IPS-18c (cell line): ENCODE data around the gene ROBO1.

ENCODE experiments used
- H3K4me3 ChIP-seq: 2 replicates; pipeline ENCODE4 v1.7.0; 2013; ENCODE audit warnings: low read depth, mild to moderate bottlenecking, low read length, moderate library complexity; ENCODE audit not compliant: insufficient read depth
- H3K9me3 ChIP-seq: one replicate; pipeline ENCODE4 v1.6.1; 2013; ENCODE audit warnings: mild to moderate bottlenecking, low read length, moderate library complexity; ENCODE audit not compliant: control insufficient read depth, insufficient read depth

The ROBO1 gene

DNA sequence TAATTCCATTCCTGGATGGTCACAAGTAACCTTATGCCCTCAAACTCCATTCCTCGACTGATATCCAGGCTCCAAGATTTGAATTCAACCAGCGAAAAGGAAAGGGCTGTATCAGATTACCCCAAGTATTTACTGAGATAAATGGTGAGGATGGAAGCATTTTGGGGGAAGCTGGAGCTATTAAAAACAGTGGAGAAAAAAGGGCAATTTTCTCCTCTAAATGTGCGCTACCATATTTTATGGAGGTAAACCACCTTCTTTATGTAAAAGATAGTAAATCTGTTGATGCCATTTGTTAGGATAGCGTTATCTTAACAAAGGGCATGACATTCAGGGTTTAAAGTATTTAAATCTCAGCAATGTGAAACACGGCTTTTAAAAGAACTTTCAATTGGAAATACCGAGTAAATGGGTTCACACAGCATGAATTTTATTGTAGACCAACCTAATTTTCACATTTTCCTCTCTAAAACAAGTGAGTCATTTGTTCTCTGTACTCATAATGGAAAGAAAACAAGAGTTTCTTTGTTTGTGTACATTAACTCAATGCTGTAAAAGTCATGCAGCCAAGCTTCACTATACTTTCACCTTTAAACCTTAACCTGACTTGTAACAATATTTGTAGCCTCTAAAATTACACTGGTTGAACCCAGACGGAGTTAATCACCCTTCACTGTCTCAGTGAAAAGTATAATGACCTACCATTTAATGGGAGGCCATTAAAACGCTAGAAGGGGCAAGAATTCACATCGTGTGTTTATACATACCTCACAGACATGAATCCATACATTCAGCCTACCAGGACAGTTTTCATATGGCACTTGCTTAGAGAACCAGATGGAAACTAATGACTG lies 773.4 kb downstream of the ROBO1 start:
- H3K9me3 ChIP-seq, result no peaks in the 10 kb centered on the region

DNA sequence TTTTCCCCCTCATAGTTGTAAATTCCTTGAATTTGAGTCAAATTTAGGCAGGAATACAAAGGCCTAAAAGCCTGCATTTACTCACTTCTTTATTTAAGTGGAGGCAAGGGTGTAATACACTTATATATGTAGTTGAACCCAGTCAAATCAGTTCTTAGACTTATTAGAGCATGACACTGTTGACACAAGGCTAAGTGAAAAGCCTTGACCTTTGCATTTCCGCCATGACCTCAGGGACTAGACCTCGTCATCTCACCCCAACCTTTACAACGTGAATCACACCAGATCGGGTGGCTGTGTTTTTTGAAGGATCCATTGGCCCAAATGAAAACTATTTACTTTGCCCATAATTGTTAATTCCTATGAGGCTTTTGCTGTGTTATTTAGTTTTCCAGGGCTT lies 774.4 kb downstream of the ROBO1 start:
- H3K4me3 ChIP-seq, result no peak overlapping the region

More for the DNA sequence above, 773.4 kb downstream of the ROBO1 start:
- H3K4me3 ChIP-seq, result no peak overlapping the region

DNA sequence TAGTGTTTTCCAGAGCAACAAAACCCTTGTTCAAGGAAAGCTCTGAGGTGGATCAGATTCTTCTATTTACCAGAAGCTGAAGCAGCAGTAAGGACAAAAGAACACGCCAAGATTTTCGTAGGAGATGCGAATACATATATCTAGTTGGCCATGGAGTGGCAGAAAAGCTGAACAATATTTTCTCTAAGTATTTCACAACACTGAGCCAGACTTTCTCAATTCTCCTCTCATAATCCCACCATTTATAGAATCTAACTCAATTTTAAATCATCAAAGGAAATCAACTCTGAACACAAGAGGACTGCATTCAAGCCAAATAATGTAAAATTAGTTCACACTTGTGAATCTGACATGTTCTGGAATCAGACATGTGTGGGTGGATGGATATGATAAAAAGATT lies 775.0 kb downstream of the ROBO1 start:
- H3K4me3 ChIP-seq, result no peak overlapping the region

More for the DNA sequence above, 774.4 kb downstream of the ROBO1 start:
- no peaks in the 10 kb centered on the region for H3K9me3 ChIP-seq

DNA sequence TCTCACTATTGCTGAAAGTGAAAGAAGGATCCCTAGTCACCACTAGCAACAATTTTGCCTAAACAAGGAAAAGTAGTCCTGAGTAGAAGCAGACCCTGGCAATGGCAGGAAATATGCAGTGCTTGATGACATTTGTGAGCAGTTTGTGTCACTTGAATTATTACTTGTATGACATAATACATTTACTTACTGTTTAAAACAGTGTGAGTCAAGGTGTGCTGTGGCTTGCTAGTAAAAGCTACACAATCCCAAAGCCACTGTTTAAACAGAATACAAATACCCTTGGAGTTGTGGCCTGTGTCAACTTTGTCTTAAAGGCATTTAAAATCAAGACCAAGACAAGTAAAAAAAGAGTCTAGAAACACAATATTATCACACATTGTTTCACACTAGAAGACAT lies 775.4 kb downstream of the ROBO1 start:
- no peaks in the 10 kb centered on the region for H3K9me3 ChIP-seq
- no peak overlapping the region for H3K4me3 ChIP-seq

More for the DNA sequence above, 775.0 kb downstream of the ROBO1 start:
- H3K9me3 ChIP-seq, result no peaks in the 10 kb centered on the region

DNA sequence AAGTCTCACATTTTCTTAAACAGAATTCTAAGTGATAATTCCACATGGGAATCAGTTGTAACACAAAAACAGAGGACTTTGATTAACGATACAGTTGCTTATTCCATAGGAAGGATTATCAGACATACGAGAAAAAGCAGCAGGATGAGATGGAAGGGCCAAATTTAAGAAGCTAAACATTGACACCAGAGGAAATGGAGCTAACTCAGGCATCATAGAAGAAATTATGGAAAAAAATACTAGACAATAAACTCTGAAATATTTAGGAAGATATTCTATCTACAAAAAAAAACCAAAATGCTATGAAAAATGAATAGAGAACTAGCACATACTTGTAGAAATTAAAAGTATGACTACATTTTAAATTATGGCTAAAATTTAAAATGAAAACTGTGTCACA lies 776.1 kb downstream of the ROBO1 start:
- H3K4me3 ChIP-seq, result no peak overlapping the region
- H3K9me3 ChIP-seq, result no peaks in the 10 kb centered on the region

DNA sequence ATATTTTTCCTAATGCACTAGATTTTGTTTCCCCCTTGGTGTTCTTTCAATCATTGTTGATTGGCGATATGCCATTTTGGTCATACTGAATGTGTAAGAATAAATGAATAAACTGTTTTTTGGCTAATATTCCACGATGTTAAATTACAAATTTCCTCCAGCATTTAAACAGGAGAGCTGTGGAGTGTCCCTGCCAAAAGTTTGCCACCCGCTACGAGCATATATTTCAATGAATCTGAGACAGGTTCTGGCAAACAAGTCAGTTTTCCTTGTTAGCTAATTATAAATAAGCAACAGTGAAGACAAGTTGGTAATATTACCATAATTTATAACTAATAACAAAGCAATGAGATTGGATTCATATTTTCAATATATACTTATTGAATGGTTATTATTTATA lies 777.6 kb downstream of the ROBO1 start:
- Histone ChIP-seq H3K4me3 (no peak overlapping the region), H3K9me3 (no peaks in the 10 kb centered on the region)

DNA sequence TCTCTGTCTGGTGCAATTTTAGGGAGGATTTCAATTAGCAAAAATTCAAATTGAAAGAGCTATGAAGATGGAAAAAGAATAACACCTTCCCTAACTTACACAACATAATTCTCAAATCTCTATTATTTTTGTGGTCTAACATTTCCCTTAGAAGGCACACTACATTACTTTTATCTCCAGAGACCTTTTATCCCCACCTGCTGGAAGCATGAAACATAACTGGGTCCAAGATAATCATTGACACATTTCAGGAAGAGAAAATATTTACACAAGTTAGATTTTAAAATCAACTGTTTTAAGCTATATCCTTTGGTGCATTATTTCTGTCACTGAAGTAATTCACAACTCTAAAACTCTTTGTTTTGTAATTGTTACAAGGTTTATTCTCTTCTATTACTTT lies 779.5 kb downstream of the ROBO1 start:
- Histone ChIP-seq H3K9me3 (no peaks in the 10 kb centered on the region), H3K4me3 (no peak overlapping the region)

DNA sequence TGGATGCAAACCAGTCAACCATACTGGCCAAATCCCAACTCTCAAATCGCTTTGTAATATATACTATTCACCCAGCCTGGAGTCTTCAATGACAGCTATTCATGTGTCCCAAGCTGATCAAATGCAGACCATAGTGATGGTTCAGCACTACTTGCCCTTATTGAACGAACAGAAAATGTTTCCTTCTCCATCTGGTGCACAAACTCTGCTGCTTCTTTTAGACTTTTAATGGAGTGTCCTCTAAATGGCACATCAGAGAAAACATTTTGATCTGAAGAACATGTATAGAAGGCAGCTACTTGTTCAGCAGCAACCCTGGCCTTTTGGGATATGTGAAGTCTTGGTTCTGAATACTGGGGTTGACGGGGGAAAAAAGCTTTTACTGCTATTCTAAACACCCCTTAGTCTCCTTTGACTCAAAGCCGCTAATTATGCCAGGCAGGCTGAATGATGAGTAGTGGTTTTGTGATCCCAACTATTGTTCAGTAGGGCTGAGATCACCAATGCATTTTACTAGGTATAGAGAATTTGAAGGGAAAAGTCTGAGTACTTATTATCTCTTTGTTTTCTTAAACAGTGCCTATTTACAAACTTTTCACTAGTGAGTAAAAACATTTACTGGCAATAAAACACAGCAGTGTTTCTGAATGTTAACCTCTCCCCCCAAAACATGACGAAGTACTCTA lies 781.2 kb downstream of the ROBO1 start:
- Histone ChIP-seq H3K4me3 (no peak overlapping the region), H3K9me3 (no peaks in the 10 kb centered on the region)

DNA sequence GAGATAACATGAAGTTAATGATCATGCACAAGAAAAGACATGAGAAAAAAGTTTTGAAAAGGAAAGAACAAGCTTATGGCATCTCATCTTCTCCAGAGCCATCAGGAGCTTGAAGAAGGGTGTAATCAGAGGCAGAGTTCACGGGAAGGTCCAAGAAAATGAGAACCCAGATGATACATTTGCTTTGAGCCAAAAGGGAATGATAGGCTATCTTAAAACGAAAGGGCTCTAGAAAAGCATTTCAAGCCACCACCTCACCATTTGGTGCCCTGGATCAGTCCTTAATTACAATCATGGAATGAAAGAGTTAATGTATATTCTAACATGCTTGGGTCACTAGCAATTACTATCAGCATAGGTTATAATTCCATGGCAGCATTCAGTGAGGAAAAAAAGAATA lies 781.8 kb downstream of the ROBO1 start:
- H3K9me3 ChIP-seq, result no peaks in the 10 kb centered on the region
- no peak overlapping the region for H3K4me3 ChIP-seq

DNA sequence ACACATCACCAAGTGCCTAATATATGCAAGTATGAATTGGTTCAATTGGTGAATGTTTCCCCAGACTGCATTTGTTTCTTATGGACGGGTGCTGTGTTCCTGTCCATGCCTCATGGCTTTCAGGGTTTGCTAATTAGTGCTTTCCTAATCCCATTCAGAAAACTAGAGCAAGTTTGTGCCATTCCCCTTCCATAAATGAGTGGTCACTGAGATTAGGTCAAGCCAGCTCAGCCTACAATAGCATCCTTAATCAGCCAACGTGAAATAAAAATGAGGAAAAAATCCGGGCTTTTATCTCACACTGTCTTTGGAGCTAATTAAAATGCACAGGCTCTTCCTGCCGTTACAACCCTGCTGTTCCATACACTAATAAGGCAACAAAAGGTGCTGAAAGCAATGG lies 788.8 kb downstream of the ROBO1 start:
- no peaks in the 10 kb centered on the region for H3K9me3 ChIP-seq
- H3K4me3 ChIP-seq, result no peak overlapping the region

DNA sequence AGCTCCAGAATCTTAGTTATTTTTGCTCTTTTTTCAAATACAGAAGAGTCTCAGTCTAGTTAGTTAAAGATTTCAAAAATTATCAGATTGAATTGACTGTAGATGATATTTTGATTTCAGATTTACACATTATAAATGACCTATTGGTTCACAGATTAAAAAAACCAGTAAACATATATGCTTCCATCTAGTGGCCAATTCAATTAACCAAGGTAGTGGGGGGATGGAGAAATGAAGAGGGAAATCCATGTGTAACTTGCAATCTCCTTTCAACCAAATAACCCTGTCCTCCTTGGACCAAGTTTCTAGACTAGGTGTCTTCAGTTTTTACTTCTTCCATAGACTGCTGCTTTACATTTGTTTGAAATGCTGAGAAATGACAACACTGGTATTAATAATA lies 789.8 kb downstream of the ROBO1 start:
- Histone ChIP-seq H3K4me3 (no peak overlapping the region), H3K9me3 (no peaks in the 10 kb centered on the region)

DNA sequence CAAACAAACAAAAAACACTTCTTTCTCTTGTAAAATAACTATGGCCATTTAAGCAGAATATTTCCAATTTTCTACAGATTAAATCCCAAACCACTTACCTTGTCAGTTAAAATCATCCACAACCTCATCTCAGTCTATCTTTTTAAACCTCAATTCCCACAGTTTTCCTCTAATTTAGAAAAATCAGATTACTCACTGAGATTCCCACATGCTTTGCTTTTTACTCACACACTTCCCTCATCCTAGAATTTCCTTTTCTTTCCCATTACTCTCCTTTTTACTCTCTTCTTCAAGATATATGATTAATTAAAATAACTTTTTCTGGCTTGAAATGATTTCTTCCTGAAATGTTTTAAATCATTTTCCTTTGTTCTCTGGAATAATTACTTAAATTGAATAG lies 790.7 kb downstream of the ROBO1 start:
- no peak overlapping the region for H3K4me3 ChIP-seq

DNA sequence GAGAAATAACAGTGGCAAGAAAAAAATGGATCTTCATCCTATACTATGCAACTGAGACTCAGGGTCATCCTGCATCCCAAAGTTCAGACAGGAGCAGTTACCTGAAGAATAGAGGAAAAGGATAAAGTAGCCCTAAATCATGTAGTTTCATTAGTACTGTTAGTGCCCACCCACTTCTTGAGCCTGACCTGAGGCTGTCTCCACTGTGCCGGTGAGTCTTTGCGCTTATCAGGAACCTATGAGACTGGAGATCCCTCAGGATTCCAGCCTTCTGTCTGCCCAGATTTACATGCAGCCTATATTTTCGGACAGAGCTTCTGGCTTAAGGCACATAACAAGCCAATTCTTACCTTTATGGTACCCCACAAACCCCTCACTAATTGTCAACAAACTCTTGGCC lies 791.6 kb downstream of the ROBO1 start:
- Histone ChIP-seq H3K9me3 (no peaks in the 10 kb centered on the region), H3K4me3 (no peak overlapping the region)

More for the DNA sequence above, 790.7 kb downstream of the ROBO1 start:
- H3K9me3 ChIP-seq, result no peaks in the 10 kb centered on the region

DNA sequence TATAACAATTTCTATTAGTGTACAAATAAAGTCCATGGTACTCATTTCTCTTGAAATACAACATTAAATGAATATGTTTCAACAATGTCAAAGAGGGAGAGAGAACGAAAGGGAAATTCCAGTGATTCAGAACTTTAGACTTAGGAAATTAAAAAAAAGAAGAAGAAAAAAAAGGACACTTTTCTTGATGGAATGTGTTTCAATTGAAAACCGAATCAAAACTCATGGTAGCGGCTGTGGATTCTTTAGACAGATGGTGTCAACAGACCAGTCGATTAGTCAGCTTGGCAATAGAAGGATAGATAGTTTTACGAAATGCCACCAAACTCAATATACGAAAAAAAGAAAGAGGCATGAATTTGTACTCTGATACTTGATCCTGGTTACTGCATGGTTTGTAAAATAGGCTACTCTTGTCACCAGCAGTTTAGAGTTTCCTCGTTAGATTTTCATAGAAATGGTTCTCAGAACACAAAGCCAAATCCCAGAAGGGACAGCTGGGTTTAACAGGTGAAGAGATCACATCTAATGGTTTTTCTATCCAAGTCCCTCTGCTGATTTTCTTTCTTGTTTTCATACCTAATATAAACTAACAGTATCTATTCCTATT lies 793.5 kb downstream of the ROBO1 start:
- Histone ChIP-seq H3K4me3 (no peak overlapping the region), H3K9me3 (no peaks in the 10 kb centered on the region)

DNA sequence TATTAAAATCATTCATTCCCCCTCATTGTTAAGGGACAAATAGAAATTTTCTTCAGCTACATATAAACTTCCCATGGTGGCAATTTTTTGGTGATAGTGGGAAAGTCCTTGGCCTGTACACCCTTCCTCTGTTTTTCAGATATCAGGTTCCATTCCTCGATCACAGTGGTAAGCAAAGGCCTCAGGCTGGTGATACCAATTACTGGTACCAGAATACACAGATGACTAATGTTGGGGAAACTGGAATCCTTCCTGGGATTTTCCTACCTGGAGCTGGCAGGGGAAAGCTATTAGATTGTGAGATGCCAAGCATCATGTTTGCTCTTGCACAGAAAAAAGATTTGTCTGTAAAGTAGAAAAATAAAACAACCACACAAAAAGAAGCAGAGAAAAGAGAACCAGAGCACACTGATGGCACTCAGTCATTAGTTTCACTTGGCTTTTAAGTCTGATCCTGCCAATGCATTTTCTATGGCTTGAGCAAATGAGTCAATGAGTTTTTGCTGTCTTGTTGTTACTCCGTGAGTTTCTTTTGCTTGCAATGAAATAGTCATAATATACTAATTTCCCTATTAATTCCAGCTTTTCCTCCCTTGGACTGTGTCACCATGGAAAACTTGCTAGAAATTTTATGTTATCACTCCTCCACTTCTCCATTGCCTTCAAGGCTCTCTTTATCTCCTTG lies 795.0 kb downstream of the ROBO1 start:
- Histone ChIP-seq H3K4me3 (no peak overlapping the region), H3K9me3 (no peaks in the 10 kb centered on the region)

DNA sequence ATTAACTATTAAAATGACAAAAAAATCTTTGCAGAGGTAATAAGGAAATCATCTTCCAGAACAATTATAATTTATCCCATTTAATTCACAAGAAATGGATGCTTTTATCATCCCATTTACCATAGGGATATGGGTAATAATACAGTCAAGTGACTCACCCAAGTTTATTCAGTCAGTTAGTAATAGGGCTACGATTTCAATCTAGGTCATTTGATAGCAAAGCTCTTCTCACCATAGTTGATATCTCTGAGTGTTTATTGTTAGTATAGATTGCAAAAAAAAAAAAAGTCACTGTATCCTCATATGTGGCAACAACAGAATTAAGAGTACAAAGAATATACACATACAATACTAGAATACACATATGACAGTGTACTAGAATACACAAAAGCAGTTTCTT lies 797.1 kb downstream of the ROBO1 start:
- no peak overlapping the region for H3K4me3 ChIP-seq
- H3K9me3 ChIP-seq, result peaks cover 3% of the 10 kb centered on the region

DNA sequence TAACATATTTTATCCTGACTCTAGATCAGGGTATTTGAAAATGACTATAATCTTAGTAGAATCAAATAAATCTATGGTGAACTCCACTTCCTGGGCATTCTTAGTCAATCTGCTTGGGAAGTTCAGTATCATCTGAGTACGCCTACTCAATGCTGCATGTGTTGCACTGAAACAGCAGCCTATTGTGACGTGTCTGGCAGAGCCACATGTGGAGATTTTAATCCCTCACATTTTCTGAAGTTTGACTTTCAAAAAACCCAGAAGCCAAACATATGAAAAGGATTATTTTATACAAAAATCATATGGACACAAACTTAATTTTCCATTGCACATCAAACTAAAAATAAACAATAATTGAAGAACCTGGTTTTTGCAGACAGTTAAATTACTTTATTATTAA lies 798.3 kb downstream of the ROBO1 start:
- Histone ChIP-seq H3K4me3 (no peak overlapping the region), H3K9me3 (peaks cover 3% of the 10 kb centered on the region)
